ENCODE measurements around the gene ALLC.

ALLC gene

DNA sequence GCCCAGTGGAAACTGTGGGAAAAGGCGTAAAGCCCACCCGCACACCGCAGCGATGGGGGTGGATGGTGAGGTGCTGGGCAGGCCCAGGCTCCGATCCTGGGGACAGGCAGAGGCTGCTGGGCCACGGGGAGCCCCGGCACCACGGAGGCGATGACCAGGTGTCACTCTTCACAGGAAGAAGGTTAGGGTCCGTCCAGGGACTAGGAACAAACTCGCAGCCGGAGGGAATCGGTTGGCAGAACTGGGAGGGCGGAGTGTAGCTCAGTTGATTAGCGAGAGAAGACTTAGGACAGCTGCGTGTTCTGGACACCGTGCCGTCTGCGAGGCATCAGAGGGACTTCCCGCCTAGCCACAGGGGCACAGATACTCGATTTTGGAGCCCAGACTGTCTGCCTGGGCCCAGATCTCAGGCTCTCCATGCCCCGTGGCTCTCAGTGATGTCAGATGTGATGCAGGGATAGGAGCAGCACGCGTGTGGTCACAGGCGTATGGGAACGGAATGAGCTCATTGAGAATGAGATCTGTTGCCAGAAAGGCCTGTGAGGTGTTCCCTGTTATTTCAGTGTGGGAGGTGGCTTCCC lies 16.1 kb upstream of the ALLC start:
- no peak for DNase-seq

DNA sequence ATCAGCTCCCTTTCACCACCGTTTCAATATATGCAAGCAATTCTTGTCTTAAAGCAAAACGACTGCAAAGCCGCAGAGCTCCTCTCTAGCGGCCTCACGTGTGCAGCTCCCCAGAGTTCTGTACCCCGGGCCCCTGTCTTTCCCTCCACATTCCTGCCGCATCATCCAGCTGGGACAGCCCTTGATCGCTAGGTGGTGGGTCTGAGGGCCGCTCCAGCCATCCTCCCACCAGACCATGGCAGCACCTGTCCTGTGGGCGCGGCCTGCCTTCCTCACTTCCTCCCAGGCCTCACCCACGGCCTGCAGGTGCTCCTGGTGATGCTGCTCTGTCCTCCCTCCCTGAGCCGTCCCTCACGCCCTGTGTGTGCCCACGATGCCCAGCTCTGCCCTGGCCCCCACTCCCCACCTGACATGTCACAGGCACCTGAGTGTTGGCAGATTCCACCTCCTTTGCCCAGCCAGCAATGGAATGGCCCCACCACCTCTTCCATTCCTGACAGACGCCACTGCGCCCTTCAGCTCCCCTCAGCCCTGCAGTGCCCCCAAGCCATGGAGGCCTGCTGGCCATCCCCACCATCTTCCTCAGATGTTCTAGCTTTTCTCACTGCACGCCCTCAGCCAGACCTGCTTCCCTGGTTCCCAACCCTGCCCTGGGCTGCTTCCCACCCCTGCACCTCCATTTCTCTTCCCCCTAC lies 15.3 kb upstream of the ALLC start:
- DNase-seq = no peak

DNA sequence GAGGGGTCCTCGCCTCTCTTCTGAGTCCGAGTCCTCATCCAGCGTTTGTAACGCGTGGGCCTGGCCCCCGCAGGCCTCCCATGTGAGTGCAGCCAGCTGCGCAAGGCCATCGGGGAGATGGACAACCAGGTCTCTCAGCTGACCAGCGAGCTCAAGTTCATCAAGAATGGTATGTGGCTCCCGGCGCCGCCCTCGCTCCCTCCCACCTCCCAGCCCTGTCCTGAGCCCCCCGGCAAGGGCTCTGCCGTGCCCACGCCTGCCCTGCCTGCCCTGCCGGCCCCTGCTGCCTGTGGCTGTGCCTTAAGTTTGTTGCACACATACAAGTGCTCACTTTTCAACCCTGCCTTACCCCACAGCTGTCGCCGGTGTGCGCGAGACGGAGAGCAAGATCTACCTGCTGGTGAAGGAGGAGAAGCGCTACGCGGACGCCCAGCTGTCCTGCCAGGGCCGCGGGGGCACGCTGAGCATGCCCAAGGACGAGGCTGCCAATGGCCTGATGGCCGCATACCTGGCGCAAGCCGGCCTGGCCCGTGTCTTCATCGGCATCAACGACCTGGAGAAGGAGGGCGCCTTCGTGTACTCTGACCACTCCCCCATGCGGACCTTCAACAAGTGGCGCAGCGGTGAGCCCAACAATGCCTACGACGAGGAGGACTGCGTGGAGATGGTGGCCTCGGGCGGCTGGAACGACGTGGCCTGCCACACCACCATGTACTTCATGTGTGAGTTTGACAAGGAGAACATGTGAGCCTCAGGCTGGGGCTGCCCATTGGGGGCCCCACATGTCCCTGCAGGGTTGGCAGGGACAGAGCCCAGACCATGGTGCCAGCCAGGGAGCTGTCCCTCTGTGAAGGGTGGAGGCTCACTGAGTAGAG lies 14.4 kb upstream of the ALLC start:
- DNase-seq = no peak

DNA sequence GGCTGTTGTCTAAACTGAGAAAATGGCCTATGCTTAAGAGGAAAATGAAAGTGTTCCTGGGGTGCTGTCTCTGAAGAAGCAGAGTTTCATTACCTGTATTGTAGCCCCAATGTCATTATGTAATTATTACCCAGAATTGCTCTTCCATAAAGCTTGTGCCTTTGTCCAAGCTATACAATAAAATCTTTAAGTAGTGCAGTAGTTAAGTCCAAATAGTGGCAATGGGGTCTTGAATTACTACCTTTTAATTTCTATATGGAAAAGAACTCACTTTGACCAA lies 13.8 kb upstream of the ALLC start:
- no peak for DNase-seq

DNA sequence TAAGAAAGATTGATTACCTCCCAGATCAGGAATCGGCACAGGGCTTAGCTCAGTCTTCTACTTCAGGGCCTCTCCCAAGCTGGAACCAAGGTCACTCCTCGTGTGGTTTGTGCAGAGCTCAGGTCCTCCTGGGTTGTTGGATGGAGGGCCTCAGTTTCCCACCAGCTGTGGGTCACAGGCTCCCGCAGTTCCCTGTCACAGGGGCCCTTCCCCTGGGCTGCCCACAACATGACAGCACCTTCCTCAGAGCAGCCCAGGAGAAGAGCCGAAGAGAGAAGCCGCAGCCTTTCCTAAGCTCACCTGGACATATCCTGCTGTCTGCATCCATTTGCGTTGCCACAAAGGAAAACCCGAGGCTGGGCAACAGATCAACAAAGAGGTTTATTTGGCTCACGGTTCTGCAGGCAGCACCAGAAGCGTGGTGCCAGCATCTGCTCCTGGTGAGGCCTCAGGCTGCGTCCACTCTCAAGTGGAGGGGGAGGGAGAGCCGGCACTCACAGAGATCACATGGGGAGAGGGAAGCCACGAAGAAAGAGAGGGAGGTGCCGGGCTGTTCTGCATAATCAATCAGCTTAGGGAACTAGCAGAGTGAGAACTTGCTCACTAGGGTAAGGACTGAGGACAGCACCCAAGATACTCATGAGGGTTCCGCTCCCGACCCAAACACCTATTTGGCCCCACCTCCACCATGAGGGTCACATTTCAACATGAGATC lies 13.0 kb upstream of the ALLC start:
- no peak for DNase-seq

DNA sequence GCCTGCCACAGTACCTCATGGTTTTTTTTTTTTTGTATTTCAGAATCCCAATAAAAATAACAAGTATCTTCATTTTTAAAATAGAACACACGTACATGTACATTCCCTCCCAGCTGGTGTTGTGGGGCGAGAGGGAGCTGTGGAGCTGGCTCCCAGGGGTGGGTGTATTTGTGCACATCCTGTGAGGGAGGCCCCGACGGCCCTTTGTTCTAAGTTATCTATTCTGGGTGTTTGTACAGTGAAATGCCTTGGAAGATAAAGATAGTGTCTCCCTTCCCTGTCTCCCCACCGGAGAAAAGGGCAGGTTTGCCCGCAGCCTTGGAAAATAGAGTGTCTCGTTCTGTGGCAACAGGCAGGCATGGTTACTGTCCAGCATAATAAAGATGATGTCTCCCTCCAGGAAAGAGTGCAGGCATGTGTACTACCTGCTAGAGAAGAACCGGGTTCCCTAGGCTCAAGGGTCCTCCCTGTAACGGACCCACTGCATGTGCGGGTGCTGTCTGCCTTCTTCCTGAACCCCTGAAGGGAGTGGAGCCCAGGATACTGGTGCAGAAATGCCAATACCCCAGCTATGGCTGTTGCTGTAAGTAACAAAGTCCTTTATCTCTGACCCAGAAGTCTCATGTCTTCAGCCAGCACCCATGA lies 12.1 kb upstream of the ALLC start:
- DNase-seq = no peak

DNA sequence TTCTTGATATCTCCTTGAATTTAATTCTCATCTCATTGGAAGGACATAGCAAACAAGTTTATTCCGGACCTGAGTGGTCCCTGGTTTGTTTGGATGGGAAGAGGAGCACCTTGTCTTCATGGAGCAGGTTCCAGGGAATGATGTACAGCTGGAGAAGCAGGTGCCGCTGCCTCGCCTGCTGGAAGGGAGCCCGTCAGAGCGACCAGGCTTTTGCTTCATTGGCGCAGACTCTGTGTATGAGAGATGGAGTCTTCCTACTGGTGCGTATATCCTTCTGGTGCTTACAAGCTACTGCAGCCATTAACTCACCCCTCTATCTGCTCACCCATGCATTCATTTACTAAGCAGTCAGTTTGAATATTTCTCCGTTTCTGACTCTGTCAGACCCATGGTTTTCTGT lies 11.6 kb upstream of the ALLC start:
- DNase-seq = no peak

DNA sequence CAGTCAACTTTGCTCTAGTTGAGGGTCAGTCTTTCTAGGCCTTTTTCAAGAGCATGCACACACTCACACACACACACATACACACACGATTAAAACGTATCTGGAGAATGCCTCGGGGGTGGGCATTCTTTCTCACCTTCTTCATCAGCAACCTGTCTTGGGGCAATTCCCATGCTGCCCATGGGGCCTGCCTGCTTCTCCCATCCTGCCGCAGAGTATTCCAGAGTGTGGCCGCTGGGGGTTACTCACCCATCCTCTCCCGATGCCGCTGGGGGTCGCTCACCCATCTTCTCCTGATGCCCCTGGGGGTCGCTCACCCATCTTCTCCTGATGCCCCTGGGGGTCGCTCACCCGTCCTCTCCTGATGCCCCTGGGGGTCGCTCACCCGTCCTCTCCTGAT lies 10.8 kb upstream of the ALLC start:
- DNase-seq = no peak

DNA sequence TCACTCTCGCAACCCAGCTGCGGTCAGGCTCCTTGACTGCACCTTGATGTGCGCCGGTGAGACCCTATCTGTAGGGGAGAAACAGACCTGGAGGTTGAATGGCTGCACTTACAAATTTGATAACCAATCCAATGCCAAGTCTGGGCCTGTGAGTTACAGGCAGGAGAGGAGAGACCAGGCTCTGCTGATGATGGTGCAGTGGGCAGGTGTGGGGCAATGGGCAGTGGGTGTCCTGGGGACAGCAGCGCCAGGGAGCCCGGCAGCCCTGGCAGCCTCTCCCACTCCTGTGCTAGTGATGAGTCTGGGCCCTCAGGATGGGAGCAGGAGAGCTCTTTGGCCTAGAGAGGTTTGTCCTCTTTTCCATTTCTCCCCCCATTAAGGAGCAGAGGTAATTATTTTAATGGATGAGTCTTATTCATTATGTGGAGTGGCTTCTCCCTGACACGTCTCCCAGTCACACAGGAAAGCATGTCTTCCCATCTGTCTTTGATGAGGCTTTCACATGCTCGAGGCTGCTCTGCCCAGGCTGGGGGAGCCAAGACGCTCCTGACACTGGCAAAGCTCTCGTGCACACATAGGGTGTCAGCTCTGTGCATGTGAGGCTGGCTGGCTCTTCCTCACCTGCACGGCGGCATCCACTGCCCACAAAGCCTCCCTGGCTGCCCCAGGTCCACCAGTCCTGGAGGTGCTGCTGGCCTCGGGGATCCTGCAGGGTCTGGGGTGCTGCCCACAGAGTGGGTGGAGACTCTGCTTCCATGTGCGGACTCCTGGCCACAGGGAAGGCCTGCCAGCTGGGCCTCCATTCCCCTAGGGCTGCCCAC lies 10.0 kb upstream of the ALLC start:
- DNase-seq = no peak

DNA sequence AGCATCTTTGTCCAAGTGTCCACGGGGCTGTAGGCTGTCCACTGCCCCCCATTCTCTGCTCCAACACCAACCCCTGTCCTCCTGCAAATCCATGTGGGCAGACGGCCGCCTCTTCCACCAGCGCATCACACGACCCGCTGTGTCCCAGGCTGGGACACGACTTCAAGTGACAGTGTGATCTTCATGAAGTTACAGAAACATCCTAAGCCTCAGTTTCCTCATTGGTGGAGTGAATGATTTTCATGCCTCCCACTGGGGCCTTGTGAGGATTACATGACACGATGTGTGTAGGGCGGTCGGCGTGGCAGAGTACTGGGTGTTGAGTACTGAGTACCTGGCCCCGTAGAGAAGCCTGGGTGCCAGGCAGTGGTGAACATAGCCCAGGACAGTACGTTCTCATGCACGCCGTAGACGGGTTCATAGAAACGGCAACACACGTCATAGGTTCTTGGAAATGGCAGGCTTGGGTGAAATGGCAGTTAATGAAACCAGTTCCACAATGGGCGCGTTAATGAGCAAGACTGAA lies 9.3 kb upstream of the ALLC start:
- DNase-seq = no peak

DNA sequence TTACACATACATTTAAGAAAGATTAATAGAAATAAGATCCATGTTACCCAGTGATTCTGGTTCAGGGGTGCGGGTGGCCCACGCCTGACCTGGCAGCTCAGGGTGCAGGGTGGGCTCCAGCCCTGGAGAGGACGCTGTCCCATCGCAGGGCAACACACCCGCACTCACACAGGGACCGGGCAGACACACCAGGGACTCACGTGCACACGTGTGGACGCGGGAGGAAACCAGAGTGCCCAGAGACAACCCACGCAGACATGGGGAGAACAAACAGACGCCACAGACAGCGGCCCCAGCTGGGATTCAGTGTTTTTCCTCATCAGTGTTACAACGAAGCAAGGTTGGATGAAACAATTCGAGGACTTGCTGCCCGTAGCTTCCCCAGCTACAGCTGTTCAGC lies 8.4 kb upstream of the ALLC start:
- DNase-seq = no peak

DNA sequence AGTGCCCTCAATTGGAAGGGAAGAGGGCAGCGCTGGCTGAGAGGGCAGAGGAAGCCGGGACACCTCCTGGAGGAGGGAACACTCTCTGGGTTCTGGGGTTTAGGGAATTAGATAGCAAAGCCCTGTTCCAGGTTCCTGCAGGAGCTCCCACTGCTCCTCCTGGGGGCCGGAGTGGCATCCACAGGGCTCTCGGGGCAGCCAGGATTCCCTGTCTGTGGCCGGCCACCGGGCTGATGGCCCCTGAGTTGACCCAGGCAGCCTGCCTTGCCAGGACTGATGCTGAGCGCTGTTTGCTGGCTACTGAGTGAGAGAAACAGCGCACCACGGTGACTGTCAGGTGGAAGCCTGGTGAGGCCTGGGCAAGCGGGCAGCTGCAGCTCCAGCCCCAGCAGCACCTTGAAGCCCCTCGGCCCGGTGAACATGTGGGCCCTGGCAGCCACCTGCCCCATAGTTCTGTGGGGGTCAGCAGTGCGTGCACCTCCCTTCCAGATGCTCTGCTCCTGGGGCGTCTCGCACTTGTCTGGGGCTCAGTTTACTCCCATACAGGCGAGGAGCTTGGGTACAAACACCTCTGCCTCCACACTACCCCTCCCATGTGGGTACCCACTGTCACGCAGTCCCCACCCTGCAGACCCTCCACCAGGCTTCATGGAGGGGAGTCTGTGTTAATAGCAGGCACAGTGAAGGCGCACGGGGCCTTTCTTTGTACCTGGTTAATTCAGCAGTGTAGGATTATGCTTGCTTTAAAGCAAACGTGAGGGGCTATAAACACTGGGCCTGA lies 7.7 kb upstream of the ALLC start:
- DNase-seq = no peak

DNA sequence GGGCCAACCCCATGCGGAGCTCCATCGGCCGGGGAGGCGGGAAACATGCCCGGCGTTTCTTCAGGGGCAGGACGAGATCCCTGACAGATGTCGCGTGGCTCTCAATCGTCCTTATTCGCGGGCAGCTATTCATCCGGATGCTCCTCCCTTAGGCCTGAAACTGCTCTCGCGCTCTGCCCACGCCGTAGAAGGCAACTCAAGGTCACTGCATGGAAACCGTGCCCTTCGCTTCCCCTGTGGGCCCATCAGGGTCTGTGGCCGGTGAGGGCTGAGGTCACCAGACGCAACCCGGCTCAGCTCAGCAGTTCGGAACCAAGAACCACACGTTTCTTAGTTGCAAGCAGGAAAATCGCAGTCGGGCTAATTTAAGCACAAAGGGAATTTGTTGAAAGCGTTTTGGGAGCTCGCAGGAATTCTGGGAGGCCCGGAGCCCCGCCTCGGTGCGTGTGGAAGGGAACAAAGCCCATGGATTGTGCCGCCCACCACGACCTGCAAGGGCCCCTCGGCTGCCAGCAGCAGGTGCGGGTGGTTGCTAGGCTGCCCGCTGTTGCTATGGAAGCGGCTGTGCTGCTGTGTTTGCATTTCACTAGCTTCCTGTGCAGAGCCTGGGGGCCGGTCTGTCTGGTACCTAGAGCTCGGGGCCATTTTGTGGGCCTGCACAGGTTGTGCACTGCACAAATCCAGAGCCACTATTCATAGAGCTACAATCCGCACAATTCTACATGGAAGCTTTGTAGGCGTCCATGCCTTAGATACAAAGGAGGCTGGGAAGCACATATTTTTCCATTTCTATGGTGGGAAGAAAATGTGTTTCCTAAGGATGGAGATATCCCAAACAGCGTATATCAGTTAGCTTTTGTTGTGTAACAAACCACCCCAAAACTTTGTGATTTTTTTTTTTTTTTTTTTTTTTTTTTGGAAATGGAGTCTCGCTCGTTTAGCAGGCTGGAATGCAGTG lies 6.0 kb upstream of the ALLC start:
- peak; percentile 70 to 75 for DNase-seq

DNA sequence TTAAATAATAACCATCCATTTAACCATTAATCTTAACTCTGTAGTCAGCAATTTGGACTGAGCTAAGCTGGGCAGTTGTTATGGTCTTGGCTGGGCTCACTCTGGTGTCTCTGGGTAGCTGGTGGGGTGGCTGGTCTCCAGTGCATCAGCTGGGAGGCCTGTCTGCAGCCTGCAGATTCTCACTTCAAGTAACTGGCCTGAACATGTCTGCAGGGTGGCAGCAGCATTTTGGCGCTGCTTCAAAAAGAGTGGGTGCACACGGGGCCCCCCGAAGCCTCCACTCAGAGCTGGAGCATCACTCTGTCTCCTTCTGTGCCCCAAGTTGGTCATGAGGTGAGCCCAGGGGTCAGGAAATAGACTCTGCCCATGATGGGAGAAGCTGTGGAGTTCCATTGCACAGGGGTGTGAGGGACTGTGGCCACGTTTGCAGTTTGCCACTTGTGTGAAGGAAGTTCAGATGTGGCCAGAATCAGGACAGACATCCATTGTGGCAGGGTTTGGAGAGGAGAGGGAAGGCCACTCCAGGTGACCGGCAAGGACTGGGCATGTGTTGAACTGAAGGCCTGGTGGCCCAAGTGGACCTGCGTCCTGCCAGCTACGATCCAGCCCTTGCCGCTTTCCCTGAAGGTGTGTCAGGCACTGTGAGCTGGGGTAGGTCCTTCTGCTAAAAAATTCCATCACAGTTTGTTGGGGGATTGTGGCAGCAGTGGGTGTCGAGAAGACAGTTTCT lies 4.9 kb upstream of the ALLC start:
- DNase-seq = no peak

DNA sequence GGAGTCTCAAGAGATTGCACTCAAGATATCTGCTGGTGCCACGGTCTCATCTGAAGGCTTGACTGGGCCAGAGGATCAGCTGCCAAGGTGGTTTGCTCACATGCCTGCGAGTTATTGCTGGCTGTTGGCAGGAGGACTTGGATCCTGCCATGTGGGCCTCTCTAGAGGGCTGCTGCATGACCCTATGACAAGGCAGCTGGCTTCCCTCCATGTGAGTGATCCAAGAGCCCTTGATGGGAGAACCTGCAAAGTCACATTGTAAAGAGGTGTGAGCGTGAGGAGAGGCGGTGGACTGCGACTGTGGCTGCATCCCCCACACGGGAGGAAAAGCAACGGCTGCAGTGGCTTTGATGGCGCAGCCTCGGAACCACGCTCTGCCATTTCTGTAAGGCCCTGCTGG lies 4.0 kb upstream of the ALLC start:
- no peak for DNase-seq

DNA sequence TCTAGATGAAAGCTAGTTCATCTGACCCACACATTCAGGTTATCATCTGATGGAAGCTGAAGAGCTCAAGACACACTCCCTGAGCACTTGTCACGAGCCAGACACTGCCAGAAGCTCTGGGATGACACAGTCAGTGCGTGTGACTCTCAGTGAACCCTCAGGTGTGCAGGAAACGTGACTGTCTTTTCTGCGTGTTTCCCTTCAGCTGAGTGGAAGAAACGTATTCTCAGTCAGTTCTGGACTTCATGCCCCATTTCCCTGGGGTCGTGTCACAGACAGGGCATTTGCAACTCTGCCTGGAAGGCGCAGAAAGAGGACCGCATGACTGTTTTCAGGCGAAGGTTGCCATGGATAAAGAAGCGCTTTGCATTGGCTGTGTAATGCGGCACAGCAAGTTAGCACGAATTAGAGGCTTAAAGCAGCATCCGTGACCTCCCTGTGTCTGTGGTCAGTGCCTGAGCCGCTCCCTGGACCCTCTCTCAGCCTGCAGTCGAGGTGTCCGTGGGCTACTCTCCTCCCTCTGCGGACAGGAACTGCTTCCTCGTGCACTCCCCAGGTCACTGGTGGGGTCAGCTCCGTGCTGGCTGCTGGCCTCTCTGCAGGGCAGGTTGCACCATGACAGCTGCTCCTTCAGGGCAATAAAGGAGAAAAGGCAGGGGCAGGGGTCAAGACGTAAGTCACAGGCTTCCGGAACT lies 3.3 kb upstream of the ALLC start:
- DNase-seq = no peak

DNA sequence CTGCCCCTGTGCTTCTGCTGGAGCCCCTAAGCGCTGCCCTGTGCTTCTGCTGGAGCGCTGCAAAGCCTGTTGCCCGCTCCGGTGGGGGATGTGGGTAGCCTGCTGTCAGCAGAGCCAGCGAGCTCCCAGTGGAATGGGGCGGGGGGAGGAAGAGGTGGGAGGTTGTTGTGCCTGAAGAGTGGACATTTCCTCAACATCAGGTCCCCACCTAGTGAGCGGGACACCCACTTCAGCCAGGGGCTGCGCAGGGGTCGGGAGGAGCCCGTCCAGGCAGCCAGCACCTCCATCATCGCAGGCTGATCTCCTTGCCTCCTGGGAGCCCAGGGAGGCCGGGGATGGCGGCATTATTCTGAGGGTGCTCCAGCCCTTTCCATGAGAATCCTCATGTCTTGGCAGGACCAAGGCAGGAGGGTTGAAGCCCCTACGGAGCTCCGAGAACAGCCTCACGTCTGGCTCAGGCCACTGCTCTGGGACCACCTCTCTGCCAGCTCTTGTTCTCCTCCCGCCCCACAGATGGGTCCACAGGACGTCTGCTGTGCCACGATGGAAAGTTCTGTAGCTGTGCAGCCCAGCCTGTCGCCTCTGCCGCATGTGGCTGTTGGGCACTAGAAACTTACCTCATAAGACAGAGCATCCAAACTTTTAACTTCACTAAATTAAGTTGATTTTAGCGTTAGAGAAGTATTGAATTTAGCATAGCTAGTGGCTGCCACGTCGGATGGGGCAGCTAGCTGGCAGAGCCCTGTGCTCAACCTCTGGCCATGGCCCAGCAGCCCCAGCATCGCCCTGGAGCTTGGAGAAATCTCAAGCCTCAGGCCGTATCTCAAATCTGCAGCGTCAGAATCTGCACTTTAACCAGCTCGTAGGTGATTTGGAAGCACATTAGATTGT lies 1.9 kb upstream of the ALLC start:
- DNase-seq = no peak

All from CD4-positive, alpha-beta T cell treated with Interferon alpha-2 for 1 hour (primary cell).